ENCODE data around the gene PRICKLE2.

Gene PRICKLE2

GRCh38 chr3:64082961-64083541 lies 142.2 kb downstream of the PRICKLE2 start:
- FAIRE-seq (no peak), DNase-seq (ENCODE audit: insufficient read length, low spot score) (no peak)

DNA sequence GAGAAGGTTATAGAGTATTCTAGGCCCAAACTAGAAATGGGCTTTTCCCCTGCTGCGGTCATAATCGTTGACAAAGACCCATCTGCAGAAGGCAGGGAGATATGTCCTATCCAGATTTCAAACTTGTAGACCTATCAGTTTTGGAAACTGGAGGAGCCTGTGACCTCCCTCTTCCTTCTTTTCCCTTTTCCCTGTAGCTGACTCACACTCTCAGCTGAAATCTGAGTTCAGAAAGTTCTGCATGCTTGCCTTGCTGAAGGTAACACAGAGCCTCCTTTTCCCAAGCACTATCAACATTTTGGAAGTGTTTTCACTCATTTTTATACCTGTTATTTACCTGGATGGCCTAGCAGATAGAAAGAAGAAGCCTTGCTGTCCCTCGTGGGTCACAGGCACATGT lies 142.9 kb downstream of the PRICKLE2 start:
- FAIRE-seq (no peak), DNase-seq (ENCODE audit: insufficient read length, low spot score) (no peak)

GRCh38 chr3:64081235-64081630 lies 144.0 kb downstream of the PRICKLE2 start:
- no peak for FAIRE-seq

GRCh38 chr3:64080616-64081234 lies 144.5 kb downstream of the PRICKLE2 start:
- no peak for DNase-seq (ENCODE audit: insufficient read length, low spot score)
- no peak for FAIRE-seq

More at GRCh38 chr3:64081235-64081630, 144.0 kb downstream of the PRICKLE2 start:
- DNase-seq (ENCODE audit: insufficient read length, low spot score): no peak

DNA sequence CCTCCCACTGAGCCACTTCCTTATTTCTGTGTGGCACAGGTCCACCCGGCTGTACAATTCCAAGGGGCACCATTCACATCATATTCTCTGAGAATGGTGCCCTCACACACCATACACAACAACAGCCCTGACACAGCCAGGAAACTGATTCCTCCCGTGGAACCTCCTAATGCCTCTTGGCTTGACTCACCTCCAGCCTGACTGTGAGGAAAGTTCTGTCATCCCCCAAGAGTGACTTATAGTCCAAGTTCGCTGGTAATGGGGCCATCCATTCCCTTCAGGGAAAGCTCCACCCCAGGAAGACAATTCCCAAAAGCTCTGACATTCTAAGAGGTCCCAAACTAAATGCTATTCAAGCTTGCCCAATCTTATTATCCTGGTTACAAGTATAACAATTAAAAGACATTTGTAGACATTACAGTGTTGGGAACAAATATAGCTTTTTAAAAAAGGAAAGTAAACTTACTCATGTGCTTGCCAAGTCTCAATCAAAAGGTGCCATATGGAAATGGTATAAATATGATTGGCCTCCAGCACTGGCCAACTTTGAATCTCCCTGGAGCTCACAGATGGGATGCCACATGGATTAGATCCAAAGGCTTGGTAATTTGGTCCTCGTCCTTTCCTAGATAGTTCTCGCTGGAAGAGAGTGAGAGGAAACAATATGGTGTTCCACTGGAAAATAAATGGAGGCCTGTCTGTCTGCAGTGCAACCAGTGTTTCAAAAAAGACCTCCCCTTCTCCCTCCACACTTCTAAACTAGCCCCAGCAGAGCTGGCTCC lies 145.7 kb downstream of the PRICKLE2 start:
- no peak for DNase-seq (ENCODE audit: insufficient read length, low spot score)
- no peak for FAIRE-seq

GRCh38 chr3:64078966-64079365 lies 146.3 kb downstream of the PRICKLE2 start:
- DNase-seq (ENCODE audit: insufficient read length, low spot score) (no peak), FAIRE-seq (no peak)

DNA sequence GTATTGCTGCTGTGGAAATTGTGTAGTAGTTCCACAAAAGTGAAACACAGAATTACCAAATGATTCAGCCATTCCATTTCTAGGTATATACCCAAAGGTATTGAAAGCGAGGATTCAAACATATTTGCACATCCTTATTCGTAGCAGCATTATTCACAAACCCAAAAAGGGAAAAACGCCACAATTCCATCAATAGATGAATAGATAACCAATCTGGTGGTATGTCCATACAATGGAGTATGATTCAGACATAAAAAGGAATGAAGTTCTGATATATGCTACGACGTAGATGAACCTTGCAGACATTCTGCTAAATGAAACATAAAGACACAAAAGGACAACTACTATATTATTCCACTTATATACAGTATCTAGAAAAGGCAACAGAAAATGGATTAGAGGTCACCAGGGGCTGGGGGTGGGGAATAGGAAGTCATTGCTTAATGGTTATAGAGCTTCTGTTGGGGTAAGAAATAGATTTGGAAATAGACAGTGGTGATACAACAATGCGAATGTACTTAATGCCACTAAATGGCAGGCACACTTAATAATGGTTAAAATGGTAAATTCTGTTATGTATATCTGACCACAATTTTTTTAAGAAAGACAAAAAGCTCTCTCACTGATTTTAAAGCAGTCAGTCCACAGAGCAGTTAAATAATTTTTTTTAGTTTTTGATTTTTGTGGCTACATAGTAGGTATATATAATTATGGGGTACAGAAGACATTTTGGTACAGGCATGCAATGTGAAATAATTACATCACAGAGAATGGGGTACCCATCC lies 150.2 kb downstream of the PRICKLE2 start:
- FAIRE-seq: no peak

DNA sequence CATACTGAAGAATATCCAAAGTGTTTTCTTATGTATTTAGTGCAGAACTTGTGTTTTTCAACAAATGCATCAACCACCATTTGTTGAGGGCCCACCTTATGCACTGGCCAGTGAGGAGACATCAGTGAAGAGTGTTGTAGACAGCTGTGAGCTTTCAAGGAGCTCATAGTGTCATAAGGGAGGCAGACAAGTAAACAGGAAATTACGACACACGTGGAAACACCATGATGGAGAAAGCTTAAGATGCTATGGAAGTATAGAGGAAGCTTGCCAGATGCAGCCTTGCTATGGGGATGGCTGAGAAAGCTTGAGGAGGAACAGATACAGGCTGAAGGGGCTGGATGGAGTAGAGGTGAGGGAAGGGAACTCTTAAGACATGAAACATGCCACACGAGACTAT lies 151.2 kb downstream of the PRICKLE2 start:
- FAIRE-seq (no peak), DNase-seq (ENCODE audit: insufficient read length, low spot score) (no peak)

More for the DNA sequence above, 150.2 kb downstream of the PRICKLE2 start:
- DNase-seq (ENCODE audit: insufficient read length, low spot score): no peak

GRCh38 chr3:64073158-64073761 lies 152.0 kb downstream of the PRICKLE2 start:
- FAIRE-seq: no peak
- DNase-seq (ENCODE audit: insufficient read length, low spot score): no peak

DNA sequence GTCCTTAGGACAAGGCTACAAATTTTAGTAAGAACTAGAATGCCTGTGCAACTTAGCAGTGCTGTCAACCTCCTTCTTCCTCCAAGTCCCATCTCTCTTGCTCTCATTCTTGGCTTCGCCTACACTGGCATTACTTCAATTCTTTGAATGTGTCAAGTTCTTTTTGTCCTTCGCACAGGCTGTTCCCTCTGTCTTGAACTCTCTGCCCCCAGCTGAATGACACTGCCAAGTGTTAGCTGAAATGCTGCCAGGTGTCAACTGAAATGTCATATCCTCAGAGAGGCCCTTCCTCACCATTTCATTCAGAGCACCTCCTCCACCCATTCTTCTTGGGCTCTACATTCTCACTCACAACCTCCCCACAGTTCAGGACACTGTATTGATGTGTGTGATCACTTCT lies 153.1 kb downstream of the PRICKLE2 start:
- FAIRE-seq (no peak), DNase-seq (ENCODE audit: insufficient read length, low spot score) (no peak)

GRCh38 chr3:64070704-64071103 lies 154.6 kb downstream of the PRICKLE2 start:
- DNase-seq (ENCODE audit: insufficient read length, low spot score): no peak
- no peak for FAIRE-seq

GRCh38 chr3:64067506-64068346 lies 157.5 kb downstream of the PRICKLE2 start:
- FAIRE-seq: no peak
- no peak for DNase-seq (ENCODE audit: insufficient read length, low spot score)

- DNase-seq (ENCODE audit: insufficient read length, low spot score): no peak
- no peak for FAIRE-seq
These were observed 160.5 kb downstream of the PRICKLE2 start for GRCh38 chr3:64064804-64065203.

- FAIRE-seq: no peak
- DNase-seq (ENCODE audit: insufficient read length, low spot score): no peak
These were observed 161.3 kb downstream of the PRICKLE2 start for GRCh38 chr3:64063983-64064438.

- DNase-seq (ENCODE audit: insufficient read length, low spot score) (no peak), FAIRE-seq (no peak)
These were observed 161.9 kb downstream of the PRICKLE2 start for GRCh38 chr3:64063207-64063982.

DNA sequence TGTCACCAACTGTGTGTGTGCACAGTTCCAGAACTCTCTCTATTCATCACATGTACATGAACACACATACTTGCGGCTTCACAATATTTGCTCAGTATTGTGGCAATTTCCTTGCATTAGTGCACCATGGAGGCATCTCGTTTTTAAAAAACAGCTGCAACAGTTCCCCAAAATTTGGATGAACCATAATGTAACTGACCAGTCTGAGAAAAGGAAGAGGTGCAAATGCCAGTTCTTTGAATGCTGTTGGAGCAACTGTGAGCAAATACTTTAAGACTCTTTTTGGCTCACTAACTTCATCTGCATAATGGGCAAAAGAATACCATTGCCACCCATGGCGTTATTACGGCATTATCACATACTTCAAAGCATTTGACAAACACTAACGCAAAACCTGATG lies 163.6 kb downstream of the PRICKLE2 start:
- no peak for FAIRE-seq
- no peak for DNase-seq (ENCODE audit: insufficient read length, low spot score)

DNA sequence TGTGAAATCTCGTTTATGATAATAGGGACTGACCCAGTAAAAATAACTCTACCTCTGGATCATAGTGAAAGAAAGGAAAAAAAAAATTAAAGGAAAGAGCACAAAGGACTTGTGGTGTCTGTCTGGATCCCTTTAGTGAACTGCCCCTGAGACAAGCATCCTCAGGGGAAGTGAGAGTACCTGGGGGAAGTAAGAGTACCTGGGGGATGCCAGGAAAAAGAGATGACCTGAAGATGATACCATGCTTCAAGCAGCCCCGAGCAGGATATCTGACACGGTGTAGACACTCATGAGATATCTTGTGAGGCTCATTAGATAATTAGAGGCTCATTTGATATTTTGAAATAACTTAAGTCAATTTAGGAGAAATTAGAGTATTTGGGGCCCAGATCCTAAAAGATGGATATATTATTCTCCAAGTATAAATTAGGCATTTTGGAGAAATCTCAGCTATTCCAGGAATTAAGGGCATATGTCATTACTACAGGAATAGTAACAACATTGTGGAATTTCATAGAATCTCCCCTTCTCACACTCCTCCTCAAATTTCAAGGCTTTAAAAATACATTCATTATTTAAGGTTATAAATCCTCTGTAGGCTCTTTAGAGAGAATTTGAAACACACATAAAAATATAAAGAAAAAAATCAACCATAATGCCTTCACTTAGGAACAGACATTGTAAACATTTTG lies 165.6 kb downstream of the PRICKLE2 start:
- DNase-seq (ENCODE audit: insufficient read length, low spot score) (no peak), FAIRE-seq (no peak)

- no peak for FAIRE-seq
- no peak for DNase-seq (ENCODE audit: insufficient read length, low spot score)
These were observed 166.7 kb downstream of the PRICKLE2 start for GRCh38 chr3:64058566-64058965.

Data from HTR-8/SVneo (cell line).